GM12864 (cell line): Measurements from ENCODE around the gene OPN1MW3.

Experiments
- DNase-seq: peaks from one replicate; pipeline ENCODE4 v3.0.0-alpha.2; 2011; ENCODE audit warnings: low read depth
- H3K4me3 ChIP-seq: 2 replicates; pipeline ENCODE4 v1.5.1; 2011; ENCODE audit warnings: mild to moderate bottlenecking, low read depth, low read length, control low read depth
- TF ChIP-seq, protein P1 (sequence below): IDR thresholded peaks from 2 replicates; pipeline ENCODE4 v1.5.1; 2011; ENCODE audit warnings: low read depth, mild to moderate bottlenecking, moderate library complexity, low read length, control low read depth, inconsistent platforms; ENCODE audit errors: missing control alignments

The OPN1MW3 gene

DNA sequence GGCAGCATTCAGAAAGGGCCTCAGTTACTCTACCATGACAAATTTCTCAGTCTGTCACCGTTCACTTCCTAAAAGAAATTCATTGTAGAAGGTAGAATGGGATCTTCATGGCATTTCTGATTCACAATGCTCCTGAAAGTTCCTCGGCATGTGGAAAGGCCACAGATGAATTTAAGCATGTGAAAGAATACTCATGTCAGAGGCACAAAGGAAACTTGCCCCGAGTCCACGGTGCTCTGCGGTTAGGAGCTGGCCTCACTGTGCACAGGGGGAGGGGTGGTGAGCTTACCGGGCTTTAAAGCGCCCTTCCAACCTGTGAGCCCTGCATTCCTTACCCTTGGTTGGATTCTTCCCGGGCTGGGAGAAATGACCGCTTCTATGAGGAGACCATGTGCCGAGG is 47.5 kb downstream of the OPN1MW3 start:
- no peak overlapping the region for H3K4me3 ChIP-seq
- no peak for DNase-seq
- TF ChIP-seq, protein P1, sequence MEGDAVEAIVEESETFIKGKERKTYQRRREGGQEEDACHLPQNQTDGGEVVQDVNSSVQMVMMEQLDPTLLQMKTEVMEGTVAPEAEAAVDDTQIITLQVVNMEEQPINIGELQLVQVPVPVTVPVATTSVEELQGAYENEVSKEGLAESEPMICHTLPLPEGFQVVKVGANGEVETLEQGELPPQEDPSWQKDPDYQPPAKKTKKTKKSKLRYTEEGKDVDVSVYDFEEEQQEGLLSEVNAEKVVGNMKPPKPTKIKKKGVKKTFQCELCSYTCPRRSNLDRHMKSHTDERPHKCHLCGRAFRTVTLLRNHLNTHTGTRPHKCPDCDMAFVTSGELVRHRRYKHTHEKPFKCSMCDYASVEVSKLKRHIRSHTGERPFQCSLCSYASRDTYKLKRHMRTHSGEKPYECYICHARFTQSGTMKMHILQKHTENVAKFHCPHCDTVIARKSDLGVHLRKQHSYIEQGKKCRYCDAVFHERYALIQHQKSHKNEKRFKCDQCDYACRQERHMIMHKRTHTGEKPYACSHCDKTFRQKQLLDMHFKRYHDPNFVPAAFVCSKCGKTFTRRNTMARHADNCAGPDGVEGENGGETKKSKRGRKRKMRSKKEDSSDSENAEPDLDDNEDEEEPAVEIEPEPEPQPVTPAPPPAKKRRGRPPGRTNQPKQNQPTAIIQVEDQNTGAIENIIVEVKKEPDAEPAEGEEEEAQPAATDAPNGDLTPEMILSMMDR = no peak

GRCh38 chrX:154305541-154306205 is 48.3 kb downstream of the OPN1MW3 start:
- H3K4me3 ChIP-seq = no peak overlapping the region
- TF ChIP-seq, protein P1 = no peak
- no peak for DNase-seq

- TF ChIP-seq, protein P1 = no peak
- H3K4me3 ChIP-seq = no peak overlapping the region
- DNase-seq = no peak
Observed at GRCh38 chrX:154307202-154307601, 49.8 kb downstream of the OPN1MW3 start.

DNA sequence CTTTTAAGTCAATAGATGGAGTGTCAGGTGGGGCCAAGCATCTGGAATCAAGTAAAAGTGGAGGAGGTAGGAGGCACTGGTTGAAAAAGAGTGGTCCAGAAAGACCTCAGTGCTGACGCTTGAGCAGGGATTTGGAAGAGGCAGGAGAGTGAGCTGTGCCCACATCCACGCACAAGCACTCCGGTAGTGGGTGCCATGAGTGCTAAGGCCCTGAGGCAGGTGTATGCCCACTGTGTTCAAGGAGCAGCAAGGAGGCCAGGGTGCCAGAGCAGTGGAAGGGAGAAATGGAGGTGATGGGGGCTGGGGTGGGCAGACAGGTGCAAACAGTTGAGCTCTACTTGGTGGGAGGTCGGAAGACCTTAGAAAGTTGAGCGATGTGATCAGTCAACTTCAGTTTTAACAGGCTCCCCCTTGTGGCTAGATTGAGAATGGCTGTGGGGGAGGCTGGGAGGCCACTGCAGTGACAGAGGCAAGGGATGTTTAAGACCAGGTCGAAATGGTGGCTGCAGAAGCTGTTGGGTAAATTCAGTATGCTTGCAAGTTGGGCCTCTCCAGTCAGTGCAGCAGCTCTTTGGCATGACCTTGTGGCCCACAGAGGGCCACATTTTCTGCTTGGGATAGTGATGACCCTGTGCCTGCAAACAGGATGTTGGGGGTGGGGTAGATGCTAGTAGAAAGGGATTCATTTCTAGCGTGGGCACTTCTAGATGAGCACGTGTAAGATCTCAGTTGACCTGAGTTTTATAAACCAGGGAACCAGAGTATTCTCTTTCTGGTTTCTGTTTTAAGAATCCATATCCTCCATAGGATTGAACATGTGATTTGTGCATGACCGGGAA is 50.9 kb downstream of the OPN1MW3 start:
- H3K4me3 ChIP-seq = no peak overlapping the region
- no peak for DNase-seq
- TF ChIP-seq, protein P1 = peak; percentile 81

DNA sequence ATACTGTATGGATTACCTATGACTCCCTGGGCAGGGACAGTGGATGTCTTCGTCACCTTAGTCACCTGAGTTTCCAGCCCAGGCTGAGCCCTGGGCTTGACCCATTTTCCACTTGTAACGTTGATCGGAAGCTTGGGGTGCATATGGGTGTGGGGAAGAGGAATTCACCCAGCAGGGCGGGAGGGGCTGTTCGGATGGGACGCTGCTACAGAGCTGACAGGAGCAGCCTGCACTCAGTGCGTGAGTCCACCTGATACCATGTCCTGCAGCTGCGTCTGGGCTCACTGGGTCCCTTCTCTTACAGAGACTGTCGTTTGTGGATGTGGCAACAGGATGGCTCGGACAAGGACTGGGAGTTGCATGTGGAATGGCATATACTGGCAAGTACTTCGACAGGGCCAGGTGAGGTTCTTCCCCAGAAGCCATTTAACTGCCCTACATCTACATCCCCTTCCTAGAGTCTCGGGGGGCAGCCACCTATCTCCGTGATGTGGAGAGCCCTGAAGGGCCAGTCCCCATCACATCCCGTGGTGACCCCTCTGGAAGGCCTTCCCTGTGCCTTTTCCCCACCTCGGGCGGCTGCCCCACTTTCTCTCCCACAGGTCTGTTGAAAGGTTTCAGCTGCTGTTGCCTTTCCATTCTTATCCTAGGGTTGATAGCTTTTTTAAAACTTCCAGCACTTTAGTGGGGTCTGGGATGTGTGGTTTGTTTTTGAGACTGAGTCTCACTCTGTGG is 51.8 kb downstream of the OPN1MW3 start:
- DNase-seq = no peak
- TF ChIP-seq, protein P1 = no peak
- no peak overlapping the region for H3K4me3 ChIP-seq

DNA sequence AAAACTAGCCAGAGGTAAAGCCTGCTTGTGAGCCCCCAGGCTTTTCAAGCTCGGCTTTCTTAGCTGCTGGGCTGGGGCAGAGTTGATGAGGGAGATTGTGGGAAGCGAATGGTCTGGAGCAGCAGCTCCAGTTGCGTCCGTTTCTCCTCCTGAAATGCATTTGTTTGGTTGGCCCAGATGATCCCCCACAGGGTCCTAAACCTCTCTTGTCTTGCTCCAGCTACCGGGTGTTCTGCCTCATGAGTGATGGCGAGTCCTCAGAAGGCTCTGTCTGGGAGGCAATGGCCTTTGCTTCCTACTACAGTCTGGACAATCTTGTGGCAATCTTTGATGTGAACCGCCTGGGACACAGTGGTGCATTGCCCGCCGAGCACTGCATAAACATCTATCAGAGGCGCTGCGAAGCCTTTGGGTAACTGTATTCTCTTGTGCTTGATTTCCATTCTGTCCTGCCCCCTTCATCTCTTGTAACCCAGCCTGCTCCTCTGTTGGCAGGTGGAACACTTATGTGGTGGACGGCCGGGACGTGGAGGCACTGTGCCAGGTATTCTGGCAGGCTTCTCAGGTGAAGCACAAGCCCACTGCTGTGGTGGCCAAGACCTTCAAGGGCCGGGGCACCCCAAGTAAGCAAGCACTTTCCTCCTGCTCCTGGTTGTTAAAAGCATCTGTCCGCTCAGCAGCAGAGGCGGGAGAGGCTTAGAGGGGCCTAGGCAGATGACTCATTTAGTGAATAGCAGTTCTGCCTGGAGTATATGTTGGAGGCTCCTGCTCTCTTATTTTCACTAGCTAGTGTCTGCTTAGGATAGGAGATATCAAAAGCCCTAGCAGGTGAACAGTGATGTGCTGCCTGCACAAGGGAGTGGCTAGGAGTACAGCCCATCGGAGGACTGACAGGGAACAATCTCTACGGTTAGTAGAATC is 53.5 kb downstream of the OPN1MW3 start:
- no peak overlapping the region for H3K4me3 ChIP-seq
- DNase-seq = no peak
- TF ChIP-seq, protein P1 = no peak
